HEK293T (cell line): Measurements from ENCODE around the gene CD4.

ENCODE experiments used
- FOXK2 ChIP-seq: fragments of 450-650 bp; IDR thresholded peaks from 2 replicates; pipeline ENCODE4 v1.6.1; 2016; ENCODE audit warnings: mild to moderate bottlenecking
- HDGF ChIP-seq: fragments of 450-650 bp; IDR thresholded peaks from 2 replicates; pipeline ENCODE4 v1.6.1; 2017; ENCODE audit warnings: antibody characterized with exemption, borderline replicate concordance
- SUZ12 ChIP-seq: fragments of 450-650 bp; IDR thresholded peaks from 2 replicates; pipeline ENCODE4 v1.6.1; 2016; ENCODE audit warnings: mild to moderate bottlenecking
- TARDBP ChIP-seq: fragments of 450-650 bp; IDR thresholded peaks from 2 replicates; pipeline ENCODE4 v1.6.1; 2016
- ZNF384 ChIP-seq: fragments of 450-650 bp; IDR thresholded peaks from 2 replicates; pipeline ENCODE4 v1.6.1; 2016

GRCh38 chr12:6757028-6757690 lies 32.2 kb upstream of the CD4 start:
- no peak for TF ChIP-seq HDGF
- no peak for TF ChIP-seq ZNF384
- no peak for TF ChIP-seq TARDBP
- no peak for TF ChIP-seq FOXK2
- no peak for TF ChIP-seq SUZ12
